GM19023 (cell line): ENCODE results near the gene APC.

ENCODE experiments used
- ATAC-seq: cut with Tn5 transposase; IDR thresholded peaks from one replicate; pipeline ENCODE4 v1.9.1; 2021; ENCODE audit warnings: mild to moderate bottlenecking, moderate library complexity; ENCODE audit not compliant: unreplicated experiment

APC gene

DNA sequence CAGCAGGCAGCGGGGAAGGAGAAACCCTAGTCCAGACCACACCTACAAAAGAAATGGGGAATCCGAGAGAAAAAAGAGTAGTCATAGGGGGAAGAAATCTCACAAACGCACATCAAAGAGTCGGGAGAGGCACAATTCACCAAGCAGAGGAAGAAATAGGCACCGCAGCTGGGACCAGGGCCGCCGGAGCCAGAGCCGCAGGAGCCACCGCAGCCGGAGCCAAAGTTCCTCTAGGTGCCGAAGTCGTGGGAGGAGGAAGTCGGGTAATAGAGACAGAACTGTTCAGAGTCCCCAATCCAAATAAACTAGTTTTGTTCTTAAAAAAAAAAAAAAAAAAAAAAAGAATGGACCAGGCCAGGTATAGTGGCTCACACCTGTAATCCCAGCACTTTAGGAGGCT lies 155.1 kb downstream of the APC start:
- no peak for ATAC-seq

DNA sequence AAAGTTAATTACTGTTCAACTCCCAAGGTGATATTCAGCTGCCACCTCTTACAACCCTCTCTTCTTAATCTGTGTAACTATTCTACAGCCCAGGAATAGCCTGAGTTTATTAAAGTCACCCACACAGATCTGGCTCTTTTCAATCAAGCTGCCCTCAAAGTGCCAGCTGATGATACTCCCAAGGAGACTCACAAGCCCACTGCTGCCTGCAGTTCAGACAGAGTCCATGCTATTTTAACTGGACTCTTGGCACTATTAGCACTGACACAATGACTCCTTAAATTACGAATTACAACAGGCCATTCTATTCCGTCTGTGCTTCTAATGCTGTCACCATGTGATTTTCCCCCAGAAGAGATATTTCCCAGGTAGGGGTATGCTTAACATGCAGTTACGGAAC lies 158.0 kb downstream of the APC start:
- no peak for ATAC-seq
